Suprapubic skin (tissue), 3 donors: ENCODE measurements around the gene DMTF1.

ENCODE experiments used
- CTCF ChIP-seq, 2 donors: fragments of 200-600 bp in 1 of 2; fragments of 450-650 bp in 1 of 2; sonication (generic) in 1 of 2; IDR thresholded peaks; one replicate each; pipeline ENCODE4 v1.5.1; 2016 to 2019; ENCODE audit warnings: antibody characterized with exemption in 2 of 2, mild to moderate bottlenecking in 1 of 2, moderate library complexity in 1 of 2
- POLR2AphosphoS5 ChIP-seq, 3 donors: sonication (generic); formaldehyde crosslinking; IDR thresholded peaks; one replicate each; pipeline ENCODE4 v1.6.1; 2017; ENCODE audit warnings: antibody characterized with exemption in 3 of 3

DNA sequence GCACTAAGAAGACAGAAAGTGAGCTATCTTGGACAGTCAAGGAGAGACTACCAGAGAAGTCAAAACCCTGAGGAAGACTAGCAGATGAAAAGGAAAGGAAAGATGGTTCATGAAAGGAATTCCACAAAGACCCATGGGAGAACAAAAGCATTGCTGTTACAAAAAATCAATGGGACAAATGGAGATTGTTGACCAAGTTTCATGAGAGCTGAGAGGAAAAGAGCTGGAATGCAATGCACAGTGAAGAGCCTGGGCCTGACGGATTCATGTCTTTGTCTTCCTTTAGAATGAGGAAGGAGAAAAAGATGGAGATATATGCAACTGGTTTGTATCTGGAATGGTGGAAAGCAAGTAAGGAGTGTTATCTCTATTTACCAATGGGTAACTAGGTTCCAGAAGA lies 50.0 kb downstream of the DMTF1 start:
- TF ChIP-seq CTCF (IDR thresholded peaks at IDR 0.05) (no peak), POLR2AphosphoS5 (IDR thresholded peaks at IDR 0.05) (no peak)
